ENCODE measurements around the gene ERICH4.

- TF ChIP-seq POLR2A (IDR thresholded peaks at IDR 0.05) (no peak), CTCF (IDR thresholded peaks at IDR 0.05) (no peak), POLR2AphosphoS5 (IDR thresholded peaks at IDR 0.05) (no peak)
Observed at GRCh38 chr19:41480336-41480735, 37.4 kb downstream of the ERICH4 start.

Measured in breast epithelium (tissue), 3 donors.